ENCODE data around the gene LRRC51. TPM values are rescaled to one million over a fixed set of nuclear protein-coding genes. Genes with fewer than 3 reads are reported as not detected.

The LRRC51 gene
- total RNA-seq, 2 experiments from 2014 or later, result 7.0 to 7.7 TPM

DNA sequence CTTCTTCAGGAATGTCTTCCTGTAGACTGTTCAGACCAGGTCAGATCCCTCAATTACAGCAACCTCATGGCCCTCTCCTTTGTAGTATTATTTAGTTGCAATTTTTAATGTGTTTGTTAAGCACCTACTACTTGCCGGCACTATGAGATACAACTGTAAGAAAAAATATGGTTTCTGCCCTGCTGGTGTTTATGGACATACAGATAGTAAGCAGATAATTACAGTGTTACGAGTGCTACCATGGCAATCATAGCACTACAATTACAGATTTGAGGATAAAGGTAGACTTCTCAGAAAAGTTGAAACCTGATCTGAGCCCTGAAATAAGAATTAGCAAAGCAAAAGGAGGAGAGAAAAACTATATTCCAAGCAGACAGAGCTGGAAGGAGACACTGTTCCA lies 2.8 kb downstream of the LRRC51 start:
- DNase-seq (no peak), ATAC-seq (no peak)
- Mint-ChIP-seq H3K36me3 (ENCODE audit: low read depth) (peaks cover 14% of the 10 kb centered on the region), H3K4me3 (no peak overlapping the region), H3K4me1 (ENCODE audit: low read depth) (peaks cover 34% of the 10 kb centered on the region), H3K27me3 (no peaks in the 10 kb centered on the region), H3K27ac (no peak overlapping the region), H3K9me3 (no peaks in the 10 kb centered on the region)
- no peak for TF ChIP-seq CTCF (IDR thresholded peaks at IDR 0.05)
- POLR2A ChIA-PET, result interaction anchor here (0.5 kb wide), 1 partner anchor 110 kb away, joined by 3 read pairs; no protein-coding TSS in a partner anchor
- intact Hi-C loops (cut with micrococcal nuclease), result loop anchor here (5.0 kb wide), 1 partner anchor 41 kb away; no protein-coding TSS in a partner anchor
- CTCF ChIA-PET, result interaction anchor here (5.1 kb wide), 1 partner anchor 58 kb away, joined by 37 read pairs; no protein-coding TSS in a partner anchor

- no peak overlapping the region for H3K27ac Mint-ChIP-seq
- no peak overlapping the region for H3K4me3 Mint-ChIP-seq
- ChIA-PET CTCF (interaction anchor here (1.0 to 5.1 kb wide), 2 partner anchors 59 to 63 kb away, joined by 4 to 37 read pairs; no protein-coding TSS in a partner anchor), POLR2A (interaction anchor here (0.5 to 1.9 kb wide), 4 partner anchors 11 to 1058 kb away, joined by 3 to 8 read pairs (median 4); partner anchors contain the start of genes FCHSD2 and TOMT)
- TF ChIP-seq CTCF (IDR thresholded peaks at IDR 0.05), result no peak
- ATAC-seq (no peak), DNase-seq (no peak)
- H3K27me3 Mint-ChIP-seq, result no peaks in the 10 kb centered on the region
- intact Hi-C loops (cut with micrococcal nuclease), result loop anchor here (5.0 kb wide), 1 partner anchor 42 kb away; no protein-coding TSS in a partner anchor
- H3K36me3 Mint-ChIP-seq (ENCODE audit: low read depth), result peaks cover 10% of the 10 kb centered on the region
- no peaks in the 10 kb centered on the region for H3K9me3 Mint-ChIP-seq
- peaks cover 27% of the 10 kb centered on the region for H3K4me1 Mint-ChIP-seq (ENCODE audit: low read depth)
Measured at GRCh38 chr11:72084076-72084475, 3.4 kb downstream of the LRRC51 start.

- no peak overlapping the region for H3K4me3 Mint-ChIP-seq
- no peak overlapping the region for H3K27ac Mint-ChIP-seq
- H3K4me1 Mint-ChIP-seq (ENCODE audit: low read depth), result peaks cover 25% of the 10 kb centered on the region
- DNase-seq (no peak), ATAC-seq (no peak)
- POLR2A ChIA-PET, result interaction anchor here (0.6 to 1.9 kb wide), 6 partner anchors 10 to 1057 kb away, joined by 3 to 8 read pairs (median 4); partner anchors contain the start of genes FCHSD2 and TOMT
- no peak for TF ChIP-seq CTCF (IDR thresholded peaks at IDR 0.05)
- H3K9me3 Mint-ChIP-seq, result no peaks in the 10 kb centered on the region
- intact Hi-C loops (cut with micrococcal nuclease), result loop anchor here (5.0 kb wide), 1 partner anchor 43 kb away; no protein-coding TSS in a partner anchor
- H3K36me3 Mint-ChIP-seq (ENCODE audit: low read depth), result peaks cover 9% of the 10 kb centered on the region
- CTCF ChIA-PET, result interaction anchor here (0.6 to 5.1 kb wide), 12 partner anchors 10 to 346 kb away, joined by 3 to 37 read pairs (median 4); no protein-coding TSS in a partner anchor
- H3K27me3 Mint-ChIP-seq, result no peaks in the 10 kb centered on the region
Measured at GRCh38 chr11:72084965-72085364, 4.3 kb downstream of the LRRC51 start.

DNA sequence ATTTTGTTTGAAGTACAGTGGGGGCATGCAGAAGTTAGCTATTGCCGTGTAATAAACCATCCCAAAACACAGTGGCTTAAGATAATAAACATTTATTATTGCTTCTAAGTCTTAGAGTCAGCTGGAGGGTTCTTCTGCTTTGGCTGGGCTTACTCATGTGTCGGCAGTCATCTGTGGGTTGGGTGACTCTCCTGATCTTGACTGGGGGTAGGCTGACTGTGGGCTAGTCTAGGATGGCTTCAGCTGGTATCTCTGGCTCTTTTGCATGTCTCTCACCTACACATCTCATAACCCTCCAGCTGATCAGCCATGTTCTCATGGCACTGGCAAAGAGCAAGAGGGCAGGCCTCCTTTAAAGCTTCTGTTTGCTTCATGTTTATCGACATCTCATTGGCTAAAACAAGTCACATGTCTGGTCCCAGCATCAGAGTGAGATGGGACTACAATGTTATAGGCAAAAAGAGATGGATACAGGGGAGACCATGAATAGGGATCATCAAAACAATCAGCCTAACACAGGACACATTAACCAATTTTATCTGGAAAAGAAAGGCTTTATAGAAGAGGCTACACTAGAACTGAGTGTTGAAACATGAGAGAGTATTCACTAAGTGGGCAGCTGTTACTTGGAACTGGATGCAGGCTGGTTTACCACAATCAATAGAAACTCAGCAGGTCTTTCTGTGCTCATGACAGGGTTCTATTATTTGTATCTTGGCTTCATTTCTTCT lies 5.1 kb downstream of the LRRC51 start:
- ChIA-PET POLR2A (interaction anchor here (0.6 to 1.9 kb wide), 4 partner anchors 10 to 45 kb away, joined by 3 to 8 read pairs (median 4); partner anchors contain the start of gene TOMT), CTCF (interaction anchor here (0.7 to 5.1 kb wide), 13 partner anchors 9 to 345 kb away, joined by 3 to 37 read pairs (median 4); no protein-coding TSS in a partner anchor)
- H3K36me3 Mint-ChIP-seq (ENCODE audit: low read depth), result peaks cover 5% of the 10 kb centered on the region
- ATAC-seq (no peak), DNase-seq (no peak)
- H3K4me3 Mint-ChIP-seq, result no peak overlapping the region
- peaks cover 23% of the 10 kb centered on the region for H3K4me1 Mint-ChIP-seq (ENCODE audit: low read depth)
- no peaks in the 10 kb centered on the region for H3K9me3 Mint-ChIP-seq
- no peak for TF ChIP-seq CTCF (IDR thresholded peaks at IDR 0.05)
- H3K27ac Mint-ChIP-seq, result peak overlapping the region; percentile 39
- no peaks in the 10 kb centered on the region for H3K27me3 Mint-ChIP-seq
- intact Hi-C loops (cut with micrococcal nuclease), result no loop called here
